GM19324 (cell line): ENCODE data around the gene ATG10.

ENCODE experiments used
- ATAC-seq: cut with Tn5 transposase; IDR thresholded peaks from one replicate; pipeline ENCODE4 v1.9.1; 2021; ENCODE audit warnings: mild to moderate bottlenecking, moderate library complexity; ENCODE audit not compliant: unreplicated experiment, low FRiP score

Gene ATG10

DNA sequence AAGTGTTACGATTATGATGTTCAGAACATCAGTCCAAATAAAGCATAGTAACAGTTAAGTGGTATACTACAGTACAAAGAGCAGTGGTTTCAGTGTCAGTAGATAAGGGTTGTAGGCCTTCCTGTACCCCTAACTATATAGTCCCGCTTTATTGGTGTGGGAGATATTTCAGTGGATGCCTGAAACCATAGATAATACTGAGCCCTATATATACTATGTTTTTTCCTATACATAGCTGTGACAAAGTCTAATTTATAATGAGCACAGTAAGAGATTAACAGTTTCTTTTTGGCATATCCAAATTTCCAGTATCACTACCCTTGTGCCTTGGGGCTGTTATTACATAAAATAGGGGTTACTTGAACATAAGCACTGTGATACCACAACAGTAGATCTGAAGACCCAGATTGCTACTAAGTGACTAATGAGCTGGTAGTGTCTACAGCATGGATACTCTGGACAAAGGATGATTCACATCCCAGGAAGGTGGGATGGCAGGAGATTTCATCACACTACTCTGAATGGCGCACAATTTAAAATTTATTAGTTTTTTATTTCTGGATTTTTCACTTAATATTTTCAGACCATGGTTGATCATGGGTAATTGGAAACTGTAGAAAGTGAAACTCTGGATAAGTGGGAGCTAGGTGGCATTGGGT is 187.1 kb downstream of the ATG10 start:
- no peak for ATAC-seq

DNA sequence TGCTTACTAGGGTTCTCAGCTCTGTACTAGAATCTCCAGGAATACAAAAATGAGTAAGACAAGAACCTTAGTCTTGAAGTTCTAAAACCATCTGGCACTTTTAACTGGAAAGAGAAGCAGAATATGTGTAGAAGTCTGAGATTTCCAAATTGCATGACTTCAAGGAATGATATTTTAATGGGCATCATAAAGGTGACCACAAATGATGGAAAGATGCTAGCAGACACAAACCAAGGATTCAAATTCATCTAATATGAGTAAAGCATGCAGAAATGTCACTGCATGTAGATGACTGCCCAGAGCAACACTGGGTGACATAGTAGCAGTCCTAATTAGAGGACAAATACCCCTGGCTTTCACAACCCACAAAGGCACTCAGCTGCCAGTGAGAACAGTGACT is 189.1 kb downstream of the ATG10 start:
- ATAC-seq, result no peak

DNA sequence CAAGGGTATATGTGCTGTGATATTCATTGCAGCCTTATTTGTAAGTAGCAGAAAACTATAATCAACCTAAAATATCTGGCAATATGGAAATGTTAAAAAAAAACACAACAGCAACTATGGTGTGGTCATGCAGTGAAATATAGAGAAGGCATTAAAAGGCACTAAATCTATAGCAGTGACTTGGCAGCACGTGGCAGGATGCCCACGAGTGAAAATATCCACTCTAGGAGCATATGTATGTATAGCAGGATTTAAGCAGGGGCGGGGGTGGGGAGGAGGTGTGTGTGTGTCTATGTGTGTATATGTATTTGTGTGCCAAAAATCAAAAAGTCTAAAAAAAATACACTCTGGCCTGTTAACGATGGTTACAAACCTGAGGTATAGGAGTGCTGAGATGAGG is 190.8 kb downstream of the ATG10 start:
- ATAC-seq, result no peak

DNA sequence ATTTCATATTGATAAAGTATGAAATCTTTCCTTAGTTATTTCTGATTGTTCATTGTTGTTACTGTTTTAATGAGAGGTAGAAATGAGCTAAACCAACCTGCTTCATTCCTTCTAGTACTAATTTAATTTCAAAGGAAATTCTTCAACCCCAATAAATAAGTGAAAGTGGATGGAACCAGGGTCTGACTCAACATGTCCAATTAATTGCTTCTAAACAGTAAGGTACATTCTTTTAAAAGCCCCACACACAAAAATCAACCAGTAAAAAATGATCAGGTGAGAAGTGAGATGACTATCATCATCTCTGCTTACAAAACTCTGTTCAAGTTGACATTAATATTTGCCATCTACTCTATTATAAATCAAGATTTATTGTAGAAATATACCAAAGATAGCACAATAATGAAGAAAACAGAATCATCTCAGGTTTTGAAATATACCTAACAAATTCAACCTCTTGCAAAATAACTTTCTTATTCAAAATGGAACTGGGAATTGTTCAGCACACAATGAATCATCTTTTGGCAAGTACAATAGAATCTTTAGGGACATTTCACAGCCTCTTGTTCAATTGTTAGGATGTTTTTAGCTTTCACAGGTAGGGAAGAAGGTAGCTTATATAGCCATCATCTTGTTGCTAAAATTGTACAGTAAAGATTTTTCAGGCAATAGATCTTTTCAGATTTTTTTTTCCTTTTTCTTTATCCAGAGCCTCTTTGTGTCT is 191.8 kb downstream of the ATG10 start:
- no peak for ATAC-seq

DNA sequence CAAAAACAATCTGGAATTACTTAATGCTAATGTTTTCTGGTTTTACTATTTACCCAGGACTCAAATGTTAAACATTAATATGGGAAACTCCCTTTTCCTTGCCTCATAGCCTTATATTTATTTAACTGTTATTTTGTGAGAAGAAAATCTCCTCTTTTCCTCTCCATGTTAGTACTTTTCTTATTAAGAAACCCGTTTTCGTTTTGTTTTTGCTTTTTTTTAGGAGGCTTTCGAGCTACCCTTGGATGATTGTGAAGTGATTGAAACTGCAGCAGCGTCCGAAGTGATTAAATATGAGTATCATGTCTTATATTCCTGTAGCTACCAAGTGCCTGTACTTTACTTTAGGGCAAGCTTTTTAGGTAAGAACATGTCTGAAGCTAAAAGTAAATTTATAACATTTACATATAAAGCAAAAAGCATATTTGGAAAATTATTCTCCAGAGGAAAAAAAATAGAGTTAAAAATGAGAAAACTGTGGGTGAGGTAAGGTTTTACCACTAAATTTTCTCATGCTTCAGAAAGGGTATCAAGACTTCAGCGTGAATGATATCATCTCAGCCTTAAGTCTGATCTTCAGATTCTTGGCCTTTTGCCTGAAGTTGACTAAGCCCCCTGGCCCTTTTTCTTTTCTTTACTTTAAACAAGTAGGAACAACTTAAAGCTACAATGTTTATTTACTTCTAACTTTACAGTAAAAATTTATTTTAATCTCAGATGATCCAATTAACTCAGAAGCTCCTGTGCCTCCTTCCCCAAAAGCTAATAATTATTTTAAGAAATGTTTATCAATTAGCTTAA is 192.6 kb downstream of the ATG10 start:
- no peak for ATAC-seq

DNA sequence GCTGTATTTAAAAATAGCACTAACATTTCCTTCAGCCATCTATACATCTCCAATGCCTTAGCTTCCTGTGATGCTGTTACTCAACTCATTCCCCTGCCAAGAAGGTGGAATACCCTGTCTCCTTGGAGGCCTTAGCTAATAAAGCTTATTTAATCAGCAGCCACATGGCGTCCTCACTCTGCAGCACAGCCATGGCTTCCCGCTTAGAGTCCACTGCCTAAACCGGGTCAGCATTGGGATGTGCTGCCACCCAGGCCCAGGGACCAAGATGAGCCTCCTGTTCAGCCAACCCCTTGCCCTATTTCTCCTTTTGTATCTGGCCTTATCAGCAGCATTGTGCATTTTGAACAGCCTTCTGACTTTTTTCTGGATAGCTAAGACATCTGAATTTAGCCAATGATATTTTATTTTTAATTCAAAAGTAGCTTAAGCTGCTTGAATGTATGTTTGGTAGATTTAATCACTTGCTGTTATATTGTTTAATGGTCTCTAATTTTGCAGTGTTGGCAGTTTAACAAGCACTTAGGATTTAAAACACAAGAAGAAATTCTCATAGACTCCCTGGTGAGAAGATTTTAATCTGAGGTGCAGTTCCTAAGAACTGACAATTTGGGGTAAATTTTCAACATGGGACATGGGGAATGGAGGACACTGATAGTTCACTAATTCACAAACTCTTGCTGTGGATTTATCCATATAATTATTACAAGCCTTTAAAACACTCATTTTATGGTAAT is 193.3 kb downstream of the ATG10 start:
- ATAC-seq, result no peak

DNA sequence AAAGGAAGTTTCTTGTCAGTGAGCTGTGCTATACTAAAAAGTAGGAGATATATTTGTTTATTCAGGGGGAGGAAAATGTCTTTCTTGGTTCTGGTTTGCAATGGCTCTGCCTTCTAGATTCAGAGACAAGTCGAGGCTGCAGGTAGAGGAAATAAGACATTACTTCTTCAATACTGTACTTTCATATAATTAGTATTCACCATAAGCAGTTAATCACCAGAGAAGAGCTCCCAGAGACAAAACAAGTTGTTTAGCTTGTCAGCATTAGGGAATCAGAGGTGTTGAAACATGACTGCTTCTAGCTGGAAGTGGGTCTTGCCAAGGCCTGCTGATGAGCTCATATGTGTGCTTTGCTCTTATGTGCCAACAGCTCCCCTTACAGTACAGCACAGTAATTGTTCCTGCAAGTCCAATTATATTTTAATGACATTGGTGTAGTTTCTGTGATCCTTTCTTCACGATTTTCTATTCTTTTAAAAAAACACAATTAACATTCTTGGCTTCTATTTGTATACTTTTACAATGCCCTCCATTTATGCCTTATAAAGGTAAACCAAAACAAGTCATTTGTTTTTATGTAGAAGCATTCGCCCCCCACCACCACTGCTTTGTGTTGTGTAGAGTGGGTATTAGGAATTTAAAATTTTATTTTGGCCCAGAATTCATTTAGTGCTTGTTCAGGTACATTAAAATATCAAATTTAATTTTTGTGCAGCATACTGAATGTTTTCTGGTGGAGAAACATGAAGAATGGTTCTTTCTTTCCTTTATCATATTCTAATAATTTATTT is 194.1 kb downstream of the ATG10 start:
- ATAC-seq, result peak; percentile 92

DNA sequence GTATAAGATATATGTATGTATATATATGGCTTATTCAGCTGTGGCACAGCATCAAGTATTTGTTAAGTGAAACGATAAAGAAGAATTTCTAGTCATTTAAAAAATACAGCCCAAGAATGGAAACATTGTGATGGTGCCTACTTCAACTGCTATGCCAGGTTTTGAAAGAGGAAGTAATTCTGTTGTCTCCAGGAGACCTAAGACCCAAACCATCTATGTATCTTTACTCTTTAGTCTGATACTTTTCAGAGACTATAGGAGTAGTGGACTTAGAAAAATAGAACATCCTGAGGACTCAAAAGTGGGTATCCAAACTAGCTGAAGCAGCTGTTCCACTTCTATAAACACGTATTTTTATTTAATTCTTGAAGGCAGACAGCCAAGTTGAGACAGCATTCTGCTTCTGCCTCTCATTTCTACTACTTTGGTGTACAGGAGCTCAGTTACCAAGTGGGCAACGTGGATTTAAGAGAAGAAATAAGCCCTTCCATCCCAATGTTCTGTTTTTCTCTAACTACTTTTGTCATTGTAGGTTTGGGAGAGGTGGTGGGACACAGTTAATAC is 195.6 kb downstream of the ATG10 start:
- ATAC-seq, result no peak

DNA sequence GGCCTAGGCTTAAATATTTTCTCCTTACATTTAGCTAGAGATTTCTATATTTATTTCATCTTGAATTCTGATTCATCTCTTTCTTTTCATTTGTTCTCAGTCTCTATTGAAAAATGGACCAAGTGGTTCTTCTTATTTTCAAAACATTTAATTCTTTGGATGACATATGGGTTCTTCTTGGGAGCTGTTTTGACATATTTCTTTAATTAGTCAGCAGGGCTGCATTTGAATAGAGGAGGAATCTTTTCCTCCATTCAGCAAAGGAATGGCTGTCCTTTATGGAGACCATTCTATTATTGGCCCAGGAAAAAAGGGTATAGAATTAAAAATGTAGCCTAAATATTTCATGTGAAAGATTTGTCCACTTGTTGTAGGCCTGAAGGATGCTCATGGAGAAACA is 196.5 kb downstream of the ATG10 start:
- ATAC-seq, result no peak

DNA sequence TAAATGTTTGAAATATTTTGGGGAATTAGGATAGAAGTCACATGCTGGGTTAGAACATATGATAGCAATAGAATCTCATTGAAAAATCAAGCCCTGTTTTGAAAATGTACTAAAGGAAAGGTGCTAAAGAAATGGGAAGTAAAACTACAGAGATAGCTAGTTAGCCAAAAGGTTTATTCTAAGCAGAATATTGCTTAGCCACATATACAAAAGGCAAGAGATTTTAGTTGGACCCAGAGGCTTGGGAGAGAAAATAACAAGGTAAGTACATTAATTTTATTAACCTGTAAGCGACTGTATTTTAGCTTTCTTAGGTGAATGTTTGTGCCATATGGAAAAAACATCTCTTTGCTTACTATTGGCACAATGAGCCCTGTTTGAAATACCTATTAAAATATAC is 198.1 kb downstream of the ATG10 start:
- ATAC-seq, result no peak

DNA sequence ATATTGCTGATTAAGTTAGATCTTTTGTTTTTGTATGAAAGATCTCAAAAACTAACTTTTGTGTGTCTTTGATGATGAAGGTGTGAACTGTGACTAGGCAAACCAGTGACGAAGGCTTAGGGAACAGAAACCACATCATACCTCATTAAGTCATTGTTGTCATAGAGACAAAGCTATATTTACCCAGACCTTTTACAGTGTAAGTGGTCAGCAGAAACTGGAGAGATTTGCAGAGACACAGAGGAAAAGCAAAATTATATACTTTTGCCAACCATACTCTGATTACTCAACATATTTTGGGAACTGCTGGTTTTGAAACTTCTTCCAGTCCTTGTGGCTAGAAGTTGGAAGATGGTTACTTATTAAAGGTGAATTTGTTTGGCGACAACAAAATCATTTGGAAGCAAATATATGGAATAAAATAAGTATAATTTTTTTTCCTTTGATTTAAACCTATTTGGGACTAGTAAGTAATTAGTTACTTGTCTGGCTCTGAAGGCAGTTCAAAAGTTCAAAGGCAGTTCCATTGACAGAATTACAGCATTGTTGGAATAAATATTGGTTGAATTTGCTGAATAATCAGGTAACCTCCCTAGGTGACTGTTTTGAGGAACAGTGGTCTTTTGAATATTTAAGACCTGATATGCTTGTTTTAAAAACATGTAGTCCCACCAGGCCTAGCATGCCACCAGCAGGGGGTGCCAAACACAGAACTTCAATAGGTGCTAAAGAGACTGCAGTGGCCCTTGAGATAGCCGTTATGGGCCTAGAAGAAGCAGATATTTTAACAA is 202.5 kb downstream of the ATG10 start:
- ATAC-seq, result peak; percentile 95

DNA sequence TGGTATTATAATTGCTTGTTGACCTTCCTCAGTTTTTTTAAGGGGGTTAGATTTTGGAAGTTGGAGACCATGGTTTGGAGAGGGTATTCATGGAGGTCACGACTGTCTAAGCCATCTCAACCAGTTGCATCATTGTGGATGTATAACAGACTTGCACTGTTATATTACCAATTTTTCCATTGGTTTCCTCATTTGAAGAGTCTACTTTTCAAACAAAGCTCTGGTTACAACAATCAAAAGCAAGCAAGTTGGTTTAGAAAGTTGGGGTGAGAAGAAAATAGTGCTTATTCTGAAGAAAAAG is 203.0 kb downstream of the ATG10 start:
- ATAC-seq, result no peak

DNA sequence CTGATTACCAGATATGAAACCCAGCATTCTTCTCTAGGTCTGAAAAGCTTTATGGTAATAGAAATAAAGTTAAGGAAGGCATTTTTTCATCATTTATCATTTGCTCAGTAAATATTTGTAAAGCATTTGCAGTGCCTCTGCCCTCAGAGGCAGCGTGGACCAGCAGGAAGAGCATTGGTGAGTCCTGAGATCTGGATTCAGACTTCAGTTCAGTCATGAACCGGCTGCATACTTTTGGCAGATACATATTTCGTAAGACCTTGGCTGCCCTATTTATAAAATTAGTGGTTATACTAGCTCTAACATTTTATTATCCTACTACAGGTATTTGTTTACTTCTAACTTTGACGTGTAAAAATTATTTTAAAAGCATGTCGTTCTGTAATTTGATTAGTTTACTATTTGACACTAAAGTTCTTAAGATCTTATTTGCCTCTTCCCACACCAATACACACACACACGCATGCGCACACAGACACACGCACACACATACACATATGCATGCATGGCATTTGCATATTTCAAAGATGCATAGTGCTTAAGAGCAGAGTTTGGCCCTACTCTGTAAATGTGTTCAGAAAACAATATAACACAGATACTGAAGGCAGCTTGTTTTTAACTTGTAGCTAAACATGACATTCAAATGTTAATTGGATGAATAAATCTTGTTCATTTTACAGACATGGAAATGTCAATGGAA is 204.4 kb downstream of the ATG10 start:
- no peak for ATAC-seq

DNA sequence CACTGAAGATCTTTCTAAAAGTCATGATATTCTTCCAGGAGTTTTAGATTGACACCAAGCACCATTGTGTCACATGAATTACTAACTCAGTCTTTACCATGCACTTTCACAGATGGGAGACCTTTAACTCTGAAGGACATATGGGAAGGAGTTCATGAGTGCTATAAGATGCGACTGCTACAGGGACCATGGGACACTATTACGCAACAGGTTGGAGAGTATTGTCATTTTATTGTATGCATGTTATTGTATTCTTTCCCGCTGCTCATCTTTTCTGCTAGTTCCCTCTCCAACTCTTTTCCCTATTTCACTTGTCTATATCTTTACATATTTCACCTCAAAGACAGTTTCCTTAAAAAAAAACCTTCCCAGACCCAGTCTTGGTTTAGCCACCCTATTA is 206.6 kb downstream of the ATG10 start:
- no peak for ATAC-seq

DNA sequence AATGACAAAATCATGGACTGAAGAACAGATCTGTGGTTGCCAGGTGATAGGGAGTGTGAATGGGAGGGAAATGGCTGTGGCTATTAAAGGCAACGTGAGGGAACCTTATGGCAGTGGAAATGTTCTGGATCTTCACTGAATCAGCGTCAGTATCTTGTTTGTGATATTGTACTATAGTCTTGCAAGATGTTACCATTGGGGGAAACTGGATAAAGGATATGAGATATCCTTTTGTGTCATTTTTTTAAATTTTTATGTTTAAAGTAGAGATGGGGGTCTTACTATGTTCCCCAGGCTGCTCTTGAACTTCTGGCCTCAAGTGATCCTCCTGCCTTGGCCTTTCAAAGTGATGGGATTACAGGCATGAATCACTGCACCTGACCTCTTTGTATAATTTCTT is 210.8 kb downstream of the ATG10 start:
- ATAC-seq, result no peak

DNA sequence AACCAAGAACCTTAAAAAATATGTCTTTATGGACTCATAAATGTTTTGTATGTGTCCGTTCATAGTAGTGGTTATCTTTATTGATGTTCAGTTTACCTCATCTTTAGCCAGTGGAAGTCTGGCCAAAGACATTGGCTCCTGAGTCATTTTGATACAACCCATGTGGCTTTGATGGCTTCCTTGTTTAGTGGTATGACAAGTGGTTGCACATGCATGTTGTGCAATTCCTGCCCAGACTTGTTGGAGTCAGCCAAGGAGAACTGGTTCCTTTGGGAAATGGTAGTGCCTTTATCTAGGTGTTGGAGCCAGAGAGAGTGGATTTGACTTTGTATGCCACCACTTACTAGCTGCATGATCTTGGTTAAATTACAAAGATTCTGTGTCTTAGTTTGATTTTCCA is 212.0 kb downstream of the ATG10 start:
- no peak for ATAC-seq

DNA sequence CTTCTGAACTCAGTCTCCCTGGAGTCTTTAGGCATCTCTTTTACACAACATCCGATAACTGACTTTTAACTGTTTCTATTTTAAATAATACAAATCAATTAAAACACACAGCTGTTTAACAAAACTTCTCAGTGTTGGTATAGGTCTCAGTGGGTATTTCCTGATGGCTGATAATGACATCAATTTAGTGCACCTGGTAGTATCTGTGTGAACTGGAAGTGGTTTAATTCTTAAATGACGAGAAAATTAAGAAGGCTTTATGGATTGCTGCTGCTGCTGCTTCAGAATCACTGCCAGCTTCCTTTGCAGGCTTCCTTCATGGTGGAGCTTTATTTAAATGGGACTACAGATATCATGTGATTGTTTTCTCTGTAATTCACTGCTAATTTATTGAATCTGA is 214.0 kb downstream of the ATG10 start:
- ATAC-seq, result no peak

DNA sequence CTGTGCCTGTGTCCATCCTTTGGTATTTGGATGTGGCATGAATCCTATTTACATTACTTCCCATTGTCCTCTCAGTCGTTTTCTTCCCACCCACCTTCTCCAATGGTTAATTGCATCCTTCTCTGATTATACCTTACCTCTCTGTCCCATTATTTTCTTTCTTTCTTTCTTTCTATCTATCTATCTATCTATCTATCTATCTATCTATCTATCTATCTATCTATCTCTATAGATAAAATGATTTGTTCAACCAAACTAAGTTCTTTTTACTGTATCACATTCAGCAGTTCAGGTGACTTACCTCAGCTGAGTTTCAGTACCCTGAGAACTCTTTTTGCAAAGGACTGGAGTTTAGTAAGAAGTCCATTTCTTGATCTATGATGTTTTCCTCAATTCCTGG is 225.7 kb downstream of the ATG10 start:
- ATAC-seq, result no peak

DNA sequence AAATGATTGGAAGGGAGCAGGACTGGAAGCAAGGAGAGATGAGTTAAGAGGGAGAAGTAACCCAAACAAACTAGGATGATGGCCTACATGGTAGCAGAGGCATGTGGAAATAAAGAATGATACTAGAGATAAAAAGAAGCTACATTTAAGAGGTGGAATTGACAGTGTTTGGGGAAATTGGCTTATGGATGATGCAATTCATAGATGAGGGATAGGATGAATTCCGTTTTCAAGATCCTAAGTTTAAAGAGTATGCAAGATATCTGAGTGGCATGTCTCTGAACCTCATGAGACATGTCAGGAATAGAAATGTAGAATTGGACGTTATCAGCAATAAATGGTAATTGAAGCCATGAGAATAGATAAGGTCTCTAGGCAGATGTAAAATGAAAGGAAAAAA is 232.7 kb downstream of the ATG10 start:
- no peak for ATAC-seq
